ENCODE results near the gene AHDC1. TPM values are rescaled to one million over a fixed set of nuclear protein-coding genes. Genes with fewer than 3 reads are reported as not detected.

Gene AHDC1
- total and polyA plus RNA-seq, 9 of the 15 experiments (the other 6 are each of a cell fraction or from before 2014, with no cell fraction given) = 0.21 to 36.4 (median 4.7) TPM

DNA sequence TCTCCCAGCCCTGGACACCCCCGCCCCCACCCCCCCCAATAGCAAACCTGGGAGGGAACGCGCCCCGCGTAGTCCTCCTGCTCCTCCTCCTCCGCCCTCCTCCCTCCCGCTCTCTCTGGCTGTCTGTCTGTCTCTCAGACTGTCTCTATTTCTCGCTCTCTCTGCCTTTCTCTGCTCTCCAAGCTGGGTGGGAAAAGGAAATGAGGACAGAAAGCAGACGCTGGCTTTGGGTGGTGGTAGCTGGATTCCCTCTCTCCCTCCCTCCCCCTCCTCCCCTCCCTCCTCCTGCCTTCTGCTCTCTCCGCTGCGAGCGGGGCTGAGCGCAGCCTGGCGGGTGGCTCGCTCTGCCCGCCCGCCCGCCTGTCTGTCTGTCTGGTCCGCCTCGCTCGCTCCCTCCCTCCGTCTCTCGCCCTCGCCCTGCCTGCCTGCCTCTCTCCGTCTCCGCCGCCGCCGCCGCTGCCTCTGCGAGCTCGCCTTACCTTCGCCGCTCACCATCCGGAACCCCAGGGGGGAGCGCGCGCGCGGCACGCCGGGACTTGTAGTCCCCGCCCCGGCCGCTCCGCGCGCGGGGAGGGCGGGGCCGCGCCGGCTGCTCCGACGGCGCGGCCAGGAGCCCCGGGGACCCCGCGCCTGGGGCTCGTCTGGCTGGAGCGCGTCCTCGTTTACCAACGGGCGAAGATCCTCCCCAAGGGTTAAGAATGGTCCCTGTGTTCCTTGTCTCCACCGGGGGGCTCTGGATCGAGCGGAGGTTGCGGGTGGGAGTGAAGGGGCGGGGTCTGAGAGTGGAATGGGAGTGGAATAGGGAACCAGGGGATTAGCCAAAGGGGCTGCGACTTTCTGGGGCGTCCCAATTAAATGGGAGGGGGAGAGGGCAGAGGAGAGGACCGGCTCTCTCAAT, at the start of gene AHDC1 (continued):
- no peak for TF ChIP-seq CEBPG (CRISPR knock-in tag; IDR thresholded peaks at IDR 0.05)
- no peak for TF ChIP-seq CEBPG (tag; conservative IDR thresholded peaks at IDR 0.05 in 1 of 2, IDR thresholded peaks at IDR 0.05 in 1 of 2)
- no peak for TF ChIP-seq SAFB (IDR thresholded peaks at IDR 0.05; ENCODE audit: borderline replicate concordance, low read depth, low read length)
- TF ChIP-seq MXI1 (IDR thresholded peaks at IDR 0.05; ENCODE audit: low read depth, low read length) = no peak
- TF ChIP-seq ZNF121 (CRISPR knock-in tag; conservative IDR thresholded peaks at IDR 0.05) = no peak
- TF ChIP-seq ZNF175 (CRISPR knock-in tag; IDR thresholded peaks at IDR 0.05; ENCODE audit: low read depth) = no peak
- TF ChIP-seq, protein P1, sequence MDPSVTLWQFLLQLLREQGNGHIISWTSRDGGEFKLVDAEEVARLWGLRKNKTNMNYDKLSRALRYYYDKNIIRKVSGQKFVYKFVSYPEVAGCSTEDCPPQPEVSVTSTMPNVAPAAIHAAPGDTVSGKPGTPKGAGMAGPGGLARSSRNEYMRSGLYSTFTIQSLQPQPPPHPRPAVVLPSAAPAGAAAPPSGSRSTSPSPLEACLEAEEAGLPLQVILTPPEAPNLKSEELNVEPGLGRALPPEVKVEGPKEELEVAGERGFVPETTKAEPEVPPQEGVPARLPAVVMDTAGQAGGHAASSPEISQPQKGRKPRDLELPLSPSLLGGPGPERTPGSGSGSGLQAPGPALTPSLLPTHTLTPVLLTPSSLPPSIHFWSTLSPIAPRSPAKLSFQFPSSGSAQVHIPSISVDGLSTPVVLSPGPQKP (CRISPR knock-in tag; IDR thresholded peaks at IDR 0.05) = no peak
- no peak for TF ChIP-seq SPI1 (IDR thresholded peaks at IDR 0.05; ENCODE audit: borderline replicate concordance, low read depth, low read length)
- TF ChIP-seq, protein P2, sequence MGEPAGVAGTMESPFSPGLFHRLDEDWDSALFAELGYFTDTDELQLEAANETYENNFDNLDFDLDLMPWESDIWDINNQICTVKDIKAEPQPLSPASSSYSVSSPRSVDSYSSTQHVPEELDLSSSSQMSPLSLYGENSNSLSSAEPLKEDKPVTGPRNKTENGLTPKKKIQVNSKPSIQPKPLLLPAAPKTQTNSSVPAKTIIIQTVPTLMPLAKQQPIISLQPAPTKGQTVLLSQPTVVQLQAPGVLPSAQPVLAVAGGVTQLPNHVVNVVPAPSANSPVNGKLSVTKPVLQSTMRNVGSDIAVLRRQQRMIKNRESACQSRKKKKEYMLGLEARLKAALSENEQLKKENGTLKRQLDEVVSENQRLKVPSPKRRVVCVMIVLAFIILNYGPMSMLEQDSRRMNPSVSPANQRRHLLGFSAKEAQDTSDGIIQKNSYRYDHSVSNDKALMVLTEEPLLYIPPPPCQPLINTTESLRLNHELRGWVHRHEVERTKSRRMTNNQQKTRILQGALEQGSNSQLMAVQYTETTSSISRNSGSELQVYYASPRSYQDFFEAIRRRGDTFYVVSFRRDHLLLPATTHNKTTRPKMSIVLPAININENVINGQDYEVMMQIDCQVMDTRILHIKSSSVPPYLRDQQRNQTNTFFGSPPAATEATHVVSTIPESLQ (CRISPR knock-in tag; IDR thresholded peaks at IDR 0.05) = no peak
- no peak for TF ChIP-seq CHD1 (IDR thresholded peaks at IDR 0.05; ENCODE audit: low read length)
- TF ChIP-seq, protein P3, sequence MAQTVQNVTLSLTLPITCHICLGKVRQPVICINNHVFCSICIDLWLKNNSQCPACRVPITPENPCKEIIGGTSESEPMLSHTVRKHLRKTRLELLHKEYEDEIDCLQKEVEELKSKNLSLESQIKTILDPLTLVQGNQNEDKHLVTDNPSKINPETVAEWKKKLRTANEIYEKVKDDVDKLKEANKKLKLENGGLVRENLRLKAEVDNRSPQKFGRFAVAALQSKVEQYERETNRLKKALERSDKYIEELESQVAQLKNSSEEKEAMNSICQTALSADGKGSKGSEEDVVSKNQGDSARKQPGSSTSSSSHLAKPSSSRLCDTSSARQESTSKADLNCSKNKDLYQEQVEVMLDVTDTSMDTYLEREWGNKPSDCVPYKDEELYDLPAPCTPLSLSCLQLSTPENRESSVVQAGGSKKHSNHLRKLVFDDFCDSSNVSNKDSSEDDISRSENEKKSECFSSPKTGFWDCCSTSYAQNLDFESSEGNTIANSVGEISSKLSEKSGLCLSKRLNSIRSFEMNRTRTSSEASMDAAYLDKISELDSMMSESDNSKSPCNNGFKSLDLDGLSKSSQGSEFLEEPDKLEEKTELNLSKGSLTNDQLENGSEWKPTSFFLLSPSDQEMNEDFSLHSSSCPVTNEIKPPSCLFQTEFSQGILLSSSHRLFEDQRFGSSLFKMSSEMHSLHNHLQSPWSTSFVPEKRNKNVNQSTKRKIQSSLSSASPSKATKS (CRISPR knock-in tag; IDR thresholded peaks at IDR 0.05) = no peak
- no peak for TF ChIP-seq ZNF79 (CRISPR knock-in tag; IDR thresholded peaks at IDR 0.05; ENCODE audit: low read depth)
- TF ChIP-seq TEAD1 (CRISPR knock-in tag; IDR thresholded peaks at IDR 0.05) = peak in 1 of 2 experiments; percentile 18; a peak in 1 of 4 replicates
- no peak for TF ChIP-seq MCM3 (IDR thresholded peaks at IDR 0.05)
- TF ChIP-seq SNIP1 (IDR thresholded peaks at IDR 0.05; ENCODE audit: low read depth) = peak; percentile 75; the same call in 1 of the 2 replicates
- no peak for TF ChIP-seq TSC22D4 (tag; IDR thresholded peaks at IDR 0.05)
- no peak for TF ChIP-seq ZNF224 (CRISPR knock-in tag; IDR thresholded peaks at IDR 0.05)
- TF ChIP-seq CSDE1 (IDR thresholded peaks at IDR 0.05) = no peak
- no peak for TF ChIP-seq EHMT2 (IDR thresholded peaks at IDR 0.05)
- no peak for TF ChIP-seq FOXM1 (IDR thresholded peaks at IDR 0.05; ENCODE audit: low read depth)
- no peak for TF ChIP-seq FOXM1 (CRISPR knock-in tag; IDR thresholded peaks at IDR 0.05; ENCODE audit: low read depth)
- no peak for TF ChIP-seq CBX8 (IDR thresholded peaks at IDR 0.05; ENCODE audit: borderline replicate concordance, extremely low read depth, low read depth, low read length, poor library complexity, severe bottlenecking)

All from K562 (cell line).